Measurements from ENCODE around the gene EDIL3. TPM values are rescaled to one million over a fixed set of nuclear protein-coding genes. Genes with fewer than 3 reads are reported as not detected.

EDIL3 gene
- total RNA-seq, 1 experiment from 2014 or later, result not detected

DNA sequence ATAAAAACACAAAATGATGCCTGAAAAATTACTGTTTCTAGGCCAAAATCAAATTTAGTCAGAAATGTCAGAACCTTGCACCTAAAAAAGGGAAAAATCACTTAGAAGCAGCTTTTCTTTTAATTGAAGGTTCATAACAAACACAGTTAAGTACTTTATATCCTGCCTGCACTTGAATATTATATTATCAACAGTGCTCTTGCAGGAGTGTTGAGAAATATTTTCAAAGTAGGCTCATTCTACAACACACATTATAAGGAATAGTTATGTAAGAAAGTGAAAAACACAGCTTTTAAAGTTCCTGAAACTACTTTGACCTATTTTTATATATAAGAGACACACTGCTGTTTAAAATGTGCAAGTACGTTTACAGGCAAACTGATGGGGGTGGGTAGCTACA lies 8.3 kb downstream of the EDIL3 start:
- Mint-ChIP-seq H3K9me3 (ENCODE audit: unreplicated experiment) (no peaks in the 10 kb centered on the region), H3K27ac (ENCODE audit: unreplicated experiment) (no peak overlapping the region), H3K36me3 (ENCODE audit: insufficient read depth, unreplicated experiment) (no peaks in the 10 kb centered on the region), H3K27me3 (ENCODE audit: insufficient read depth, unreplicated experiment) (peaks cover 11% of the 10 kb centered on the region), H3K4me1 (ENCODE audit: low read depth, unreplicated experiment) (no peaks in the 10 kb centered on the region), H3K4me3 (ENCODE audit: unreplicated experiment) (no peak overlapping the region)
- Histone ChIP-seq H3K4me3 (ENCODE audit: low read depth, low read length) (no peak overlapping the region), H3K27me3 (replicated peaks; ENCODE audit: control insufficient read depth, insufficient read depth, low read length) (no peaks in the 10 kb centered on the region), H3K4me1 (no peaks in the 10 kb centered on the region), H3K9me3 (no peaks in the 10 kb centered on the region), H3K36me3 (ENCODE audit: control insufficient read depth, insufficient read depth, low read length) (no peaks in the 10 kb centered on the region)
- no TSS peak for BruUV-seq (replicated peaks)
- ChIA-PET POLR2A (no interaction called here), CTCF (no interaction called here)
- TF ChIP-seq, protein P1, sequence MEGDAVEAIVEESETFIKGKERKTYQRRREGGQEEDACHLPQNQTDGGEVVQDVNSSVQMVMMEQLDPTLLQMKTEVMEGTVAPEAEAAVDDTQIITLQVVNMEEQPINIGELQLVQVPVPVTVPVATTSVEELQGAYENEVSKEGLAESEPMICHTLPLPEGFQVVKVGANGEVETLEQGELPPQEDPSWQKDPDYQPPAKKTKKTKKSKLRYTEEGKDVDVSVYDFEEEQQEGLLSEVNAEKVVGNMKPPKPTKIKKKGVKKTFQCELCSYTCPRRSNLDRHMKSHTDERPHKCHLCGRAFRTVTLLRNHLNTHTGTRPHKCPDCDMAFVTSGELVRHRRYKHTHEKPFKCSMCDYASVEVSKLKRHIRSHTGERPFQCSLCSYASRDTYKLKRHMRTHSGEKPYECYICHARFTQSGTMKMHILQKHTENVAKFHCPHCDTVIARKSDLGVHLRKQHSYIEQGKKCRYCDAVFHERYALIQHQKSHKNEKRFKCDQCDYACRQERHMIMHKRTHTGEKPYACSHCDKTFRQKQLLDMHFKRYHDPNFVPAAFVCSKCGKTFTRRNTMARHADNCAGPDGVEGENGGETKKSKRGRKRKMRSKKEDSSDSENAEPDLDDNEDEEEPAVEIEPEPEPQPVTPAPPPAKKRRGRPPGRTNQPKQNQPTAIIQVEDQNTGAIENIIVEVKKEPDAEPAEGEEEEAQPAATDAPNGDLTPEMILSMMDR (IDR thresholded peaks at IDR 0.05; ENCODE audit: insufficient read depth in 1 of 2, low read depth in 1 of 2, low read length in 1 of 2, severe bottlenecking in 1 of 2, unreplicated experiment in 1 of 2), result no peak
- DNase-seq, result no peak
- intact Hi-C loops (cut with micrococcal nuclease; ENCODE audit: unreplicated experiment), result no loop called here

DNA sequence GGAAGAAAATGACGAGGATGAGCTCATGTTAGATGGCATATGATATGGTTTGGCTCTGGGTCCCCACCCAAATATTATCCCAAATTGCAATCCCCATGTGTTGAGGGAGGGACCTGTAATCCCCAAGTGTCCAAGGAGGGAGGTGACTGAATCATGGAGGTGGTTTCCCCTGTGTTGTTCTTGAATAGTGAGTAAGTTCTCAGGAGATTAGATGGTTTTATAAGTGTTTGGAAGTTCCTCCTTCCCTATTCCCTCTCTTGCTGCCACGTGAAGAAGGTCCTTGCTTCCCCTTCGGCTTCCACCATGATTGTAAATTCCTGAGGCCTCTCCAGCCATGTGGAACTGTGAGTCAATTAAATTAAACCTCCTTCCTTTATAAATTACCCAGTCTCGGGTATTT lies 10.1 kb downstream of the EDIL3 start:
- no peaks in the 10 kb centered on the region for H3K9me3 Mint-ChIP-seq (ENCODE audit: unreplicated experiment)
- POLR2A ChIA-PET, result no interaction called here
- no peak overlapping the region for H3K4me3 Mint-ChIP-seq (ENCODE audit: unreplicated experiment)
- no peak for DNase-seq
- no peaks in the 10 kb centered on the region for H3K36me3 Mint-ChIP-seq (ENCODE audit: insufficient read depth, unreplicated experiment)
- no peaks in the 10 kb centered on the region for H3K4me1 Mint-ChIP-seq (ENCODE audit: low read depth, unreplicated experiment)
- TF ChIP-seq, protein P1 (IDR thresholded peaks at IDR 0.05; ENCODE audit: insufficient read depth in 1 of 2, low read depth in 1 of 2, low read length in 1 of 2, severe bottlenecking in 1 of 2, unreplicated experiment in 1 of 2), result no peak
- Histone ChIP-seq H3K27me3 (replicated peaks; ENCODE audit: control insufficient read depth, insufficient read depth, low read length) (no peaks in the 10 kb centered on the region), H3K36me3 (ENCODE audit: control insufficient read depth, insufficient read depth, low read length) (no peaks in the 10 kb centered on the region), H3K4me3 (ENCODE audit: low read depth, low read length) (no peak overlapping the region), H3K4me1 (no peaks in the 10 kb centered on the region), H3K9me3 (no peaks in the 10 kb centered on the region)
- intact Hi-C loops (cut with micrococcal nuclease; ENCODE audit: unreplicated experiment), result no loop called here
- CTCF ChIA-PET, result no interaction called here
- BruUV-seq (replicated peaks), result no TSS peak
- H3K27ac Mint-ChIP-seq (ENCODE audit: unreplicated experiment), result no peak overlapping the region
- peaks cover 11% of the 10 kb centered on the region for H3K27me3 Mint-ChIP-seq (ENCODE audit: insufficient read depth, unreplicated experiment)

DNA sequence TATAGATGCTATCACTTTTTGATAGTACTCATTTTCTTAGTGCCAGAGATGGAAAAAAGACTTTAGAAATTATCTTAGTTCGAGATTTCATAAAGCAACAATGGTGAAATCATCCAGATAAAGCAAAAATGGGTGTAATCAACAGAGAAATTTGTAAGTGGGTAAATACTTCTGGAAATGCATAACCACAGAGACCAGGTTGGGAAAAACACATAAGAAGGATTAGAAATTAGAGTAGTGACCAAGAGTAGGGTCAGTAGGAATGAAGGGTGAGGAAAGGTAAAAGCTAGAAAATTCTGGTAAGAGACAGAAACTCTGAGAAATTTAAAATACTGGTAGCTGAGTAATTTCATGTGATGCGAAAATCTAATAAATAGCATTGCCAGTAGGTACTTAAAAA lies 11.2 kb downstream of the EDIL3 start:
- TF ChIP-seq, protein P1 (IDR thresholded peaks at IDR 0.05; ENCODE audit: insufficient read depth in 1 of 2, low read depth in 1 of 2, low read length in 1 of 2, severe bottlenecking in 1 of 2, unreplicated experiment in 1 of 2), result no peak
- Mint-ChIP-seq H3K4me1 (ENCODE audit: low read depth, unreplicated experiment) (no peaks in the 10 kb centered on the region), H3K27ac (ENCODE audit: unreplicated experiment) (no peak overlapping the region), H3K36me3 (ENCODE audit: insufficient read depth, unreplicated experiment) (no peaks in the 10 kb centered on the region), H3K27me3 (ENCODE audit: insufficient read depth, unreplicated experiment) (peaks cover 7% of the 10 kb centered on the region), H3K9me3 (ENCODE audit: unreplicated experiment) (no peaks in the 10 kb centered on the region), H3K4me3 (ENCODE audit: unreplicated experiment) (no peak overlapping the region)
- DNase-seq, result no peak
- Histone ChIP-seq H3K9me3 (no peaks in the 10 kb centered on the region), H3K4me3 (ENCODE audit: low read depth, low read length) (no peak overlapping the region), H3K36me3 (ENCODE audit: control insufficient read depth, insufficient read depth, low read length) (no peaks in the 10 kb centered on the region), H3K4me1 (no peaks in the 10 kb centered on the region), H3K27me3 (replicated peaks; ENCODE audit: control insufficient read depth, insufficient read depth, low read length) (no peaks in the 10 kb centered on the region)
- intact Hi-C loops (cut with micrococcal nuclease; ENCODE audit: unreplicated experiment), result no loop called here
- POLR2A ChIA-PET, result no interaction called here
- CTCF ChIA-PET, result no interaction called here
- BruUV-seq (replicated peaks), result no TSS peak
